HFF-Myc (cell line): Measurements from ENCODE around the gene UCP2.

ENCODE experiments used
- DNase-seq: peaks from one replicate; pipeline ENCODE4 v3.0.0-alpha.2; 2011; ENCODE audit warnings: low read depth; ENCODE audit errors: extremely low read depth
- H3K4me3 ChIP-seq: replicated peaks from 2 replicates; pipeline ENCODE4 v1.5.1; 2011; ENCODE audit warnings: low read depth, mild to moderate bottlenecking, control low read depth, low read length
- CTCF ChIP-seq: IDR thresholded peaks from 2 replicates; pipeline ENCODE4 v1.5.1; 2012; ENCODE audit warnings: mild to moderate bottlenecking, low read depth, low read length, control low read depth; ENCODE audit errors: missing control alignments

The UCP2 gene

GRCh38 chr11:73957654-73958361 is 24.8 kb downstream of the UCP2 start:
- TF ChIP-seq CTCF: no peak
- no peak for DNase-seq
- H3K4me3 ChIP-seq: no peak overlapping the region

- H3K4me3 ChIP-seq: no peak overlapping the region
- TF ChIP-seq CTCF: no peak
- no peak for DNase-seq
These were observed 25.6 kb downstream of the UCP2 start for GRCh38 chr11:73956876-73957653.

GRCh38 chr11:73951797-73952196 is 30.8 kb downstream of the UCP2 start:
- TF ChIP-seq CTCF: no peak
- no peak overlapping the region for H3K4me3 ChIP-seq
- DNase-seq: no peak

GRCh38 chr11:73950869-73951710 is 31.6 kb downstream of the UCP2 start, which contains the start of gene DNAJB13:
DNAJB13 (plus strand) TSS chr11:73951026; CDS start chr11:73951070, 44 bp downstream.
- H3K4me3 ChIP-seq: no peak within 1 kb of the TSS
- no peak for TF ChIP-seq CTCF
- no peak for DNase-seq

GRCh38 chr11:73949912-73950311 is 32.7 kb downstream of the UCP2 start:
- DNase-seq: no peak
- no peak for TF ChIP-seq CTCF
- no peak overlapping the region for H3K4me3 ChIP-seq

GRCh38 chr11:73949246-73949645 is 33.4 kb downstream of the UCP2 start:
- DNase-seq: no peak
- H3K4me3 ChIP-seq: no peak overlapping the region
- TF ChIP-seq CTCF: no peak
